Fibroblast of upper back skin (primary cell): ENCODE data around the gene TTC38.
"Not testable (repeated sequence)": the region's sequence is repeated elsewhere in the genome, so short reads cannot be mapped to it uniquely, and the experiment has no call there.

Source experiments
- DNase-seq: peaks from one replicate; pipeline ENCODE4 v3.0.0-alpha.2; 2013

The TTC38 gene

DNA sequence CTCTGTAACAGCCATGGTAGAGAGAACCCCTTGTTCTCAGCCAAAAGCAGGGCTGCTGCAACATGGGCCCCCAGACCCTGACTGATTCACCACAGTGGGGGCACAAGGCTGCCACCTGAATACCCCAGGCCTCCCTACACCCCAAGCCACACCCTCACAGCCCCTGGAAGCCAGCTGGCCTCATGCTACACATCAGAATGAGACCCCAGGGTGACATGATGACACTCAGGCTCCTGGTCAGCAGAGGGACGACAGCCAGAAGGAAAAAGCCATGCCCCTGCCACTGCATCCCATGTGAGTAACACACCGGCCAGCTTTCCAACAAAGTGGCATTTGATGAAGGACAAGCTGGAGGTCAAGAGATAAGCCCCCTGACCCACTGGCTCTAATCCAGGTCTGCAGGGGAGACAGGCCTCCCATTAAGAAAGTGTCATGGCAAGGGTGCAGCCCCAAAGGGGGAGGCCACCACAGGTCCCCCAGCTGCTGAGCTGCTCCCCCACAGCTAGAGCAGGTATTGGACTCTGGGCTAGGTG is 20.3 kb upstream of the TTC38 start:
- no peak for DNase-seq

DNA sequence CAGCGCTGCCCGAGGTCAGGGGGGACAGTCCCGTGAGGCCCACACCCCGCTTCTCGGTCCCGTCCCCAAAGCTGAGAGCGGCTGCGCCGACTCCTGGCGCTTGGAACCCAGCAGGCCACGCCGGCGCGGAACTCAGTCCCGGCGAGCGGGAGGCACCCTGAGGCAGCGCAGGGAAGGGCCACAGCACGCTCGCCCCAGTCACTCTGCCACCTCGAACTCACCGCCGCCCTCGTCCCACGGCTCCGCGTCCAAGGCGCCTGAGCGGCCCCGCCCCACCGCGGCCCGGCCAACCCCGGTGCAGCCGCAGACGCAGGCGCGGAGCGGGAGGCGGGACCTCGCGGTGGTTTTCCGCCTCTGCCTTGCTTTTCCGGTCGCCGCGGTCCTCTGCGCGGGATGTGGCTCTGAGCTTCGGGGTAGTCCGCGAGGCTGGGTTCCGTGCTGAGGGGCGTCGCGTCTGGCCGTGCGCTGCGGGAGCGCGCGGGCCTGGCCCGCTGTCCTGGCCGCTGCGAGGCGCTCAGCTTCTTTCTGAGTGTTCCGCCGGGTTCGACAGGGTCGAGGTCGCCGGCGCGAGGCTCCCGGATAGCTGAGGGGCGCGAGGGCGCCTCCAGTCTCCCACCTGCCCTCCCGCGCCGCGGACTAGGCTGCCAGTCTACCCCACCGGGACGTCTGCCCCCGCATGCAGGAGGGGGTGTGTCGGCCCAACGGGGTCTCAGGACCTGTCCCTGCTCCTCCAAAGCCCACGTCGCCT is 17.6 kb upstream of the TTC38 start, which contains the start of gene CDPF1:
TSS of gene CDPF1 (minus strand) at position 259 of the 748 bp plus-strand sequence. CDS start 2,009 bp downstream, outside the sequence.
- DNase-seq: peak; percentile 80

DNA sequence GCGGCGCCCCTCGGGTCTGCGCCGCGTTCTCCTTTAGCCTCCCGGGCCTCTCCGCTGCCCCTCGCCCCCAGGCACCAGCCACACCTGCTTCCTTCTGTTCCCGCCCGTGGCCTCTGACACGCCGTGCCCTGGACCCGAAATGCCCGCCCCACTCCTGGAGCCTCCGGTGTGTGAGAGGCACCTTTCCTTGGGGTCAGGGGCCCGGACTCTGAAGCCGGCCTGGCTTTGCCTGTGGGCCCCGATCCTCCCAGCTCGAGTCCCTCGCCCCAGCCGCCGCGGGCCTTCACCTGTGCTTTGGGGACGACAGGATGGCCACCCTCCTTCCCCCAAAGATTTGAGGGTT is 17.1 kb upstream of the TTC38 start:
- no peak for DNase-seq

DNA sequence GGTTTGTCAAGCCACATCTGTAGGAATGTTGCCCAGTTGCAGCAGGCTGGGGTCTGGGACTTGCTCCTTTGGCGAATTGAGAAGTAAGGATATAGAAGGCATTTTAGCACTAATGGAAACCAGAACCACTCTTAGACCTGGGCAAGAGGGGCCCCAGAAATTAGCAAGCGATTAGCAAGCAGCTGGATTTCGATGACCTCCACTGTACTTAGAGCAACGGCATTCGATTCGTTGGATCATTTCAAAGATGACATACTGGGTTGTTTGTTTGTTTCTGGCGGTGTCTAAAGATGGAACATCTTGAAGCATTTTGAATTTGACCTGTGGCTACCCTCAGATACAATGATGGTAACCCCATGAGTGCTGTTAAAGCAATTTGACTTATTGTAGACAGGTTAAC is 16.5 kb upstream of the TTC38 start:
- no peak for DNase-seq

DNA sequence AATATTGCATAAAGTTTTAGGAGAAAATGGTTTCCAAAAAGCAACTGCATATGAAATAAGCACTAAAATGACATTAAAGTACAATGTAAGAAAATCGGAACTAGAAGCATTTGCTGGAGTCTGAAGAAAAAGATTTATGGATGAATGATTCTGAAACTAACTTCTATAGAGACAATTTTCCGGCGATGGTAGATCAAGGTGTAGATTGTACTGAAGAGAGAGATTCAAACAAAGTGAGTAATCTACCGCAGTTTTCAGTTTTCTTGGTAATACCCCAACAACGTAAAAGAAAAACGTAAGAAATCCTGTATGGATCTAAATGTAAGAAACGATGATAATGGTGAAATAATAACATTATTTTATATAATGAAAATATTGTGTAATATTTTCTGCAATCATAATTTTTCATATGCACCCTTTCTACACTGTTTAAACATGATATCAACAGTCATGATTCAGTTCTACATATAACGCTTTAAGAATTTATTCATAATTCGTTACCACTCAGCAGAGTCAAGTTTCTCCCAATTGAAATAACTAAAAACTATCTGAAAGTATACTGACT is 15.9 kb upstream of the TTC38 start:
- DNase-seq: no peak

DNA sequence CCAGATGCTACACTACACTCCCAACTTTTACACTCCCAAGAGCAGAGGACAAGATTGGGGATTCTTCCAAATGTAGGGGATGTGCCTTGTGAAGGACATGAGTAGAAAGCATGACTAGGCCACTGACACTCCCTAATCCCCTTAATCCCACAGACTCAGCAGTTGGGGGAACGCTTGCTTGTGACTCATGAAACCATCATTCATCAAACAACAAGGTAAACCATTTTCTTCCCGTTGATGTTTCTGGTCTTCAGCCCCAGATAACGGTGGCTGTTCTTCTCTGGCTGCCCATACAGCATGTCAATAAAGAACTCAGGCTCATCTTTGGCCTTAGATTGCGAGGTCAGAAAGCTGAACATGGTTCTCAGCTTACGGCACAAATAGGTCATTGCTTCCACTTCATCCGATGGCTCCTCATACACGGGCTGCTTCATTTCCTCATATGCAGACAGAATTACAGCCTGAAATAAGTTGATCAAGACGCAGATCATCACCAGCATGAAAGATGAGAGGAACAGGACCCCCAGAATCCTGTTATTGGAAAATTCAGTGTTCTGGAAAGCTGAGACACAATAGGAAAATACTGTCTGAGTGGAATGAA is 11.3 kb upstream of the TTC38 start:
- DNase-seq: no peak

DNA sequence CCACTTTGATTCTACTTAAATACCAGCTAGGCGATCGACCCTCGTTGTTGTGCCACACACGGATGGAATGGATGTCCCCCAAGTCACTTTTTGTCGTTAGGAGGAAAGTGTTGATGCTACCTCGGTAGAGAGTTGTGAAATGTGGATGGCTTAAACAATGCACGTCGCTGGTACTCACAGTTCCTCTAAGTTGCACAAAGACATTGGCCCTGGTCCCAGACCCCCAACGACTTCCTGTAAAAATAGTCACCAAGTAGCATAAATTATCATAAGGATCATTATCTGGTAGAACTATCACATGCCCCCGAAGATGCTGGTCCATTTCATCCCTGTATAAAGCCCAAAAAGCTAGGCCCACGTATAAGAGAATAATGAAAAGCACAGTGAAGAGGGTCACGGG is 8.4 kb upstream of the TTC38 start:
- no peak for DNase-seq

DNA sequence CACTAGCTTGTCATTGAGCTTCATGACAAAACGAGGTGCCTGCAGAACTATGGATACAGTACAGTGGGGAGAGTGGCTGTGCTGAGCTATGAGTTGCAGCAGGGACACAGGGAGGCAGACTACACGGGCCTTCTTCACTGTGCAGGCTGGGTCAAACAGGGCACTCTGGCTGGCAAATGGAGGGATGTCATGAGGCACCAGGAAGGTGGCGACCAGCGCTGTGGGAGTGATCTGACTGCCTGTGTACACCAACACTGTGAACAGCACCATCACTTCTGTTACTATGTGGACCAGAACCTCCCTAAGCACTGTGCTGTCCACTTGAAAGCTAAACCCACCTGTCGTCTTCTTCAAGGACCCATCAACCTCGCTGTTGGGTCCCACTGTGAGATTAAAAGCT is 7.8 kb upstream of the TTC38 start:
- no peak for DNase-seq

DNA sequence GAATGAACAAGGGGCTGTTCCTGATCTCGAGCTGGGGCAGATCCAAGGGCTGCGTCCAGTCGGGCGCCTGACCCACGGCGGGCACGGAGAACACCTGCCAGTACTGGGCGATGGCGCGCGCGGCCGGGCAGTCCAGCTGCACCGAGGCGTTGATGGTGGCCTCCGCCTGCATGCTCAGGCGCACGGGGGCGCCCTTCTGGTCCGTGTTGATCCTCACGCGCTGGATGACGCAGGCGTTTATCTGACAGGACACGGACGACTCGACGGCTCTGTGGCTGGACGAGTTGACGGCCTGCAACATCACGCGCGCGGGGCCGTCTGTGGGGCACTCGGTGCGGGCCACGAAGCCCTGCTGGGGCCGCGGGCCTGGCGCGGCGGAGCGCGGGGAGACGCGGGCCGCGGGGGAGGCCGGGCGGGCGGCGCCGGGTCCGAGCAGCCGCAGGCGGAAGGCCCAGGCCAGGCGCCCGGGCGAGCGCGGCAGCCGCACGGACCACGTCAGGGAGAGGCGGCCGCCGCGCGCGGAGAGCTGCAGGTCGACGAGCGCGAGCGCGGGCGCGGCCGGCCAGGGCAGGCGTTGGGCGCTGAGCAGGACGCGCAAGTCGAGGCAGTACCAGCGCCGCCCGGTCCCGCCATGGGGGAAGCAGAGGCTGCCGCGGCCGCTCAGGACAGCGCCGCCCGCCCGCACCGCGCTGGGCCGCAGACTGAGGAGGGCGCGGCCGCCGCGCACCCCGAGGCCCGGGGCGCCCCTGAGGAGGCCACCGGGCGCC is 5.2 kb upstream of the TTC38 start:
- DNase-seq: peak; percentile 33

DNA sequence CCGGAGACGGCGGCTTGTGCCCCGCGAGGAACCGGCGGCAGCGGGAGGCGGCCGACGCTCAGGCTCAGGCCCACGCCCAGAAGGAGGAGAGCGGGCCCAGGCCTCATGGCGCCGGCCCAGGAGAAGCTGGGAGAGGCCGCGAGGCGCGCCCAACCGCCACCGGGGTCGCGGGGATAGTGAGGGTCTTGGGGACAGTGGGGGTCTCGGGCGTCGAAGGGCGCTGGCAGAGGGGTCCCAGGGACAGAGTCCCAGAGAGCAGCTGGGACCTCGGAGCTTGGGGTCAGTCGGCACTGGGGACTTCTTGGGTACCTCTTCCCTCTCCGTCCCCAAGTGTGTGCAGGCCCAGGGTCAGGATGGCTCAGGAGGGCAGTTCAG is 4.6 kb upstream of the TTC38 start, which contains the start of gene PKDREJ:
TSS of gene PKDREJ (minus strand) at position 128 of the 375 bp plus-strand sequence. CDS start at position 107, 21 bp downstream.
- DNase-seq: no peak

DNA sequence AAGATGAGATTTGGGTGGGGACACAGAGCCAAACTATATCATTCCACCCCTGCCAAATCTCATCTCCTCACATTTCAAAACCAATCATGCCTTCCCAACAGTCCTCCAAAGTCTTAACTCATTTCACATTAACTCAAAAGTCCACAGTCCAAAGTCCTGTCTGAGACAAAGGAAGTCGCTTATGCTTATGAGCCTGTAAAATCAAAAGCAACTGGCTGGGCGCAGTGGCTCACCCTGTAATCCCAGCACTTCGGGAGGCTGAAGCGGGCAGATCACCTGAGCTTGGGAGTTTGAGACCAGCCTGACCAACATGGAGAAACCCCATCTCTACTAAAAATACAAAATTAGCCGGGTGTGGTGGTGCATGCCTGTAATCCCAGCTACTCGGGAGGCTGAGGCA is 3.3 kb upstream of the TTC38 start:
- not testable (repeated sequence) for DNase-seq

DNA sequence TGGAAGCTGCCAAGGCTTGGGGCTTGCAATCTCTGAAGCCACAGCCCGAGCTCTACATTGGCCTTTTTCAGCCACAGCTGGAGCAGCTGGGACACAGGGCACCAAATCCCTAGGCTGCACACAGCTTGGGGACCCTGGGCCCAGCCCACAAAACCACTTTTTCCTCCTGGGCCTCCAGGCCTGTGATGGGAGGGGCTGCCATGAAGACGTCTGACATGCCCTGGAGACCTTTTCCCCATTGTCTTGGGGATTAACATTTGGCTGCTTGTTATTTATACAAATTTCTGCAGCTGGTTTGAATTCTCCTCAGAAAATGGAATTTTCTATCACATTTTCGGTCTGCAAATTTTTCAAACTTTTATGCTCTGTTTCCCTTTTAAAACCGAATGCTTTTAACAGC is 2.2 kb upstream of the TTC38 start:
- not testable (repeated sequence) for DNase-seq

DNA sequence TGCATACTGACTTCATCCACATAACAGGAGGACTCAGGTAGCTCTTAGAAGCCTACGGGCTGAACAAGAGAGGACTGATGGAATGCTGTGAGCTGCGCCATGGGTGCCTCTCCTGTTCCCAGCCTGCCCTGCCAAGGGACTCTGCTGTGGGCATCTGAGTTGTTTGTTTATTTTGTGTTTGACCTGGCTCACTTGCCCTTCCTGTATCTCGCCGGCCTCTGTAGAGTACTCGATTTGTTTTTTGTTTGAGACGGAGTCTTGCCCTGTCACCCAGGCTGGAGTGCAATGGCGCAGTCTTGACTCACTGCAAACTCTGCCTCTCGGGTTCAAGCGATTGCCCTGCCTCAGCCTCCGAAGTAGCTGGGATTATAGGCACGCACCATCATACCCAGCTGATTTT is 1.8 kb downstream of the TTC38 start:
- DNase-seq: no peak

DNA sequence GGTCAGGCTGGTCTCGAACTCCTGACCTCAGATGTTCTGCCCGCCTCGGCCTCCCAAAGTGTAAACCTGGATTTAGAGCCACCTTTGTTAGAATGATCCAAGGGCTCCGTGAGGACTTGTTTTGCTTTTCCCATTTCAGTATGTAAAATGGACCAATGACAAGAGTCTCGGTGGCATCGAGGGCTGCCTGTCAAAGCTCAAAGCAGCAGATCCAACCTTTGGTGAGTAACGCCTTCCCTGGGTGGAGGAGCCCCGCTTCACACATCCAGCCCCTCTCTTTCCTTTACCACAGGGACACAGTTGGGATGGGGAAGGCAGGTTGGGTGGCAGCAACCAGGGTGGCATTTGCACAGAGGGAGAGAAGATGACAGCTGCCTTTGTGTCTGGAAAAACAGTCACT is 4.4 kb downstream of the TTC38 start:
- no peak for DNase-seq

DNA sequence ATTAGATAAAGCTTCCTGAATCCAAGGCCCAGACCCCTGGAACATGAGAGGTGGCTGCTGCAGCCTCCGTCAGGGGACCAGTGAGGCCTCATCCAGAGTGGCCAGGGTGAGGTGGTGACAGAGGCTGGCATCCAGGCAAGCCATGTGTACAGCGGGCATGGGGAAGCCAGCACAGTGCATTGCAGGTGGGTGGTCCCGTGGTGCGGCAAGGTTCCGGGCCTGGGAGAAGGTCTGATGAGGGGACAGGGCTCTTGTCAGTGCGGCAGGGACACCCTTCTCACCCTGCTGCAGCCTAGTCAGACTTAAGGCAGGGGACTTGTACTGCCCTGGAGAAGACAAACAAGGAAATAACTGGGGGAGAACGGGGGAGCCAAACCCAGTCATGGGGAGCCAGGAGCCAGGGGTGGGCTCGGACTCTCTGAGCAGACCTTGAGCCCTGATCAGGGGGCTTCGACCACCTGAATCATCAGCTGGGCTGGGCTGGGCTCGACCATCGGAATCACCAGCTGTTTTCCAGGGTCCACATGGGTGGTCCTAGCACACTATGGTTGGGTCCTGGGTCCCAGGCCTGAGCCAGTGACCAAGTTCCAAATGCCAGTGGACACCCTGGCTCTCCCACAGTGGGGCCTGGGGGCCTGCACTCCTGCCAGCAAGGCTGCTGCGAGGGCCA is 5.1 kb downstream of the TTC38 start:
- DNase-seq: no peak

DNA sequence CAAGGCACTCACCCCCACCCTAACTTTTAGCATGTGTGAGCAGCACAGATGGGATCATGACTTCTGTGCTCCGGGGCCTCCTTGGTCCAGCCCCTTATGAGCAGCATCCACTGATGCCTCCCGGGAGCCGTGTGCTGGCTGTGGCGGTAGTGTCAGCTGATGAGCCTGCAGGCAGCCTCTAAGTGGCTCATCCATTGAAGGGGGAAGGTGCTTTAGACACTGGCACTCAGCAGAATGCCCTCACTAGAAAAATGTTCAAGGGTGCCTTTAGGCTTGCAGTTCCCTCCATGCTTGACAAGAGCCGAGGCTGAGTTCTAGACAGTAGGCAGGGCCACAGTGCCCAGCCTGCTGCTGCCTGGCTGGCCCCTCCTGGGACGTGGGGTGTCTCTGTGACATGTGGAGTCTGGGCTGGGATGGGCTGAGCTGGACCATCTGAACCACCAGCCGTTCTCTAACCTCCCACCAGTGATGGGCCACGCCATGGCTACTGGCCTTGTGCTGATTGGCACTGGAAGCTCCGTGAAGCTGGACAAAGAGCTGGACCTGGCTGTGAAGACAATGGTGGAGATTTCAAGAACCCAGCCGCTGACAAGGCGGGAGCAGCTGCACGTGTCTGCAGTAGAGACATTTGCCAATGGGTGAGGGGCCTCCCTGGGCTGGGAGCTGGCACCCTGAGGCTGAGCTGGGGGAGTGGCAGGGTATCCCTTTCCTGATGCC is 5.8 kb downstream of the TTC38 start:
- no peak for DNase-seq

DNA sequence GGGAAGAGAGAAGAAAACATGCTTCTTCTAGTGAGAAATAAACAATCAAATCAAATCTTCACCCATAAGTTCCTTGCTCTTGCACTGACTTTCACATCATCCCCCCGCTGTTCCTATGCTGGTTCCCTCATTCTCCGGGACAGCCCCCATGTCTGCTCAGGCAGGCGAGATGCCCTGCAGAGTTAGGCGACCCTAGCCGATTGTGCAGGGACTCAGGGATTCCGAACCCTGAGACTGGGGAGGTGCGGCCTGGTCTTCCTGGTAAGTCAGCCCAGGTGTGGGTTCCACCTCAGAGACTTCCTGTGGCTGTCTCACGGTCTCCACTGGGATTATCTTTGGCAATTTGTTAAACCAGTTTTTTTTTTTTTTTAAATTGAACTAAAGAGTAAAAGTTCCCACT is 6.6 kb downstream of the TTC38 start:
- DNase-seq: no peak

DNA sequence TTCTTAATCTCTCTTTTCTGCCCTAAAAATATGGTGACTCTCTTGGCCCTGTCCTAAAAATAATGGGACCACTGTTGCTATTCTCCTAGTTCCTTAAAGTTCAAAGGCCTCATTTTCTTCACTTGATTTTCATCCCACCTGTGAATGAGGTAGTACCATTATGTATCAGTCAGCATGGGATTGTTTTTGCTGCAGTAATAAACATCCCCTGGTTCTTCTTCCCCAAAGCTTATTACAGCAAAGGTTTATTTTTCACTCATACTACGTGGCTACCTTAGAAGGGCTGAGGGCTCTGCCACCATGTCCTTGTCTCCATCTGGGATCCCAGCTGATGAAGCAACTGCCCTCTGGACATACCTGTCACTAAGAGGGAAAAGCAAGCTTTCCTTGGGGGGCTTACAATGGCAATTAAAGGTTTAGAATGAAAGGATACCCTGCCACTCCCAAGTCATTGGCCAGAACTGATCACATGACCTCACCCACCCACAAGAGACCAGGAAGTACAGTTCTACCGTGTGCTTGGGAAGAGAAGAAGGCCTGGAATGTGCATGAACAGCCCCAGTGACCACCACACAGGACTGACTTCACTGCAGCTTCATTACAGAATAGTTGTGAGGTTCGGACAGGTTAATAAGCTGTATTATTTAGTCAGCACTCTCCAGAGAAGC is 7.8 kb downstream of the TTC38 start:
- no peak for DNase-seq

DNA sequence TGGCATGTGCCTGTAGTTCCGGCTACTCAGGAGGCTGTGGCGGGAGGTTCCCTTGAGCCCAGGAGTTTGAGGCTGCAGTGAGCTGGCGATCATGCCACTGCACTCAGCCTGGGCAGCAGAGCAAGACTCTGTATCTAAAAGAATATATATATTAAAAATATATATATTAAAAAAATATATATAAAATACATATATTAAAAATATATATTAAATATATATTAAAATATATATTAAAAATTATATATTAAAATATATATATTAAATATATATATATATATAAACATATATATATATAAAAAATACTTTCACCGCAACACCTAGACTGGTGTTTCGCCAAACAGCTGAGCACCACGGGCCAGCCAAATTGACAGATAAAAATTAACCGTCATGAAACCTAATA is 8.8 kb downstream of the TTC38 start:
- no peak for DNase-seq

DNA sequence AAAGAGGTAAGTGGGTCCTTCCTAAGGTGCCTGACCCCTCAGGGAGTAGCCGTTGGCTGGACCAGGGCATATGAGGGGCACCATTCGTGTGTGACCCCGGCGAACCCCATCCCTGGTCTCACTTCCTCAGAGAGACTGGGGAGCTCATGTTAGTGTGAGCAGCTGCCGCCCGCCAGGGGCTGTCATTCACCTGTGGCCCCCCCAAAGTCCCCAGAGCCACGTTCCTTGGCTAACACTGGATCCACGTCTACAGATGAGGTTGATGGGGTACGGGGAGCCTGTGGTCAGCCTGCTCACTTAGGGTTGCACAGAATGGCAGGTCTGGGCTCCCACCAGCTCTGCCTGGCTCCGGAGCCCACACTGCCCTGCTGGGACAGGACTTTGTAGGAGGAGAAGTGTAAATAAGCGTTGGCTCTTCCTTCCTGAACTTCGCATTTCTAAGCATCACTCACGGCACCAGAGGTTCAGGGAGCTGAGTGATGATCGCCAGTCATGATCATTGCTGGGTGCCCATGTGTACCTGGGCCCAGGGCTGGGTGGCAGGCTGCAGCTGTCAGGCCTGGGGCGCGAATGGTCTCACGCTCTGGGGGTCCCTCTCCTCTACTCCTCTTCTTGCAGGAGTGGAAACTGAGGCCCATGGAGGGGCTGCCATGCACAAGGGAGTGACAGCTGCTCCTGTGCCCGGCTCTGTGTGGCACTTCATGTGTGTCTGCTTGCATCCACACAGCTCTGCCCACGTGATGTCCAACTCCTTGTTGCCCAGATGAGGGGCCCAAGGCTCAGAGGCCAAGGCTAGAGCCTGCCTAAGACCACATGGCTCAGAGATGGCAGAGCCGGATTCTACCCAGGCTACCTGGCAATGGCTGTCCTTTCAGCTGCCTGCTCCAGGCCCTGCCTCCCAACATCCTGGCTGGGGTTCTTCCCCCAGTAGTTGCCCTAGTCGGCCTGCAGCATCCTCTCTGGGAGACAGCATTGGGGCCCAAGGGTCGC is 11.1 kb downstream of the TTC38 start:
- DNase-seq: no peak
